ENCODE data around the gene UQCRC2. TPM values are rescaled to one million over a fixed set of nuclear protein-coding genes. Genes with fewer than 3 reads are reported as not detected.

Gene UQCRC2
- total and polyA plus RNA-seq, 8 donors = 49.5 to 107 (median 93.7) TPM

GRCh38 chr16:21952040-21952792 is 945 bp upstream of the UQCRC2 start:
- intact Hi-C loops (cut with DNase I) = no loop called here
- TF ChIP-seq CTCF (IDR thresholded peaks at IDR 0.05) = no peak
- Histone ChIP-seq H3K27ac (peak overlapping the region; percentile 81 to 98 (median 94)), H3K27me3 (no peaks in the 10 kb centered on the region), H3K9me3 (no peaks in the 10 kb centered on the region), H3K4me3 (peak overlapping the region; percentile 71 to 84 (median 82)), H3K36me3 (no peaks in the 10 kb centered on the region), H3K4me1 (peaks cover 6 to 28% (median 8%) of the 10 kb centered on the region in 3 donors)
- no peak for FAIRE-seq
- peak; percentile 49 to 71 (median 60) for ATAC-seq
- peak; percentile 52 to 81 (median 68) for DNase-seq
- 2% methylated on average over 24 of the region's 24 CpGs for WGBS, 2 donors

- Histone ChIP-seq H3K4me3 (peak overlapping the region; percentile 71 to 84 (median 82)), H3K36me3 (peaks cover 0 to 11% (median 8%) of the 10 kb centered on the region in 3 donors), H3K27ac (peak overlapping the region; percentile 81 to 98 (median 94)), H3K27me3 (no peaks in the 10 kb centered on the region), H3K9me3 (no peaks in the 10 kb centered on the region), H3K4me1 (peaks cover 6 to 28% (median 8%) of the 10 kb centered on the region in 3 donors)
- TF ChIP-seq CTCF (IDR thresholded peaks at IDR 0.05) = no peak
- ATAC-seq (peak; percentile 14 to 37 (median 36)), FAIRE-seq (no peak), DNase-seq (no peak)
- intact Hi-C loops (cut with DNase I) = no loop called here
- 1% methylated on average over 15 of the region's 15 CpGs for WGBS, 2 donors
Measured at GRCh38 chr16:21953541-21953902, 361 bp downstream of the UQCRC2 start.

- WGBS, 2 donors = 47 to 60% methylated on average over 1 of the region's 1 CpG
- Histone ChIP-seq H3K27me3 (no peaks in the 10 kb centered on the region), H3K4me1 (peaks cover 0 to 14% (median 6%) of the 10 kb centered on the region in 3 donors), H3K4me3 (no peak overlapping the region), H3K9me3 (no peaks in the 10 kb centered on the region), H3K36me3 (peaks cover 9 to 51% (median 32%) of the 10 kb centered on the region in 3 donors), H3K27ac (no peak overlapping the region)
- intact Hi-C loops (cut with DNase I) = no loop called here
- ATAC-seq (no peak), DNase-seq (no peak), FAIRE-seq (no peak)
- TF ChIP-seq CTCF (IDR thresholded peaks at IDR 0.05) = no peak
Measured at GRCh38 chr16:21957714-21958346, 4.7 kb downstream of the UQCRC2 start.

GRCh38 chr16:21959050-21959449 is 5.9 kb downstream of the UQCRC2 start:
- Histone ChIP-seq H3K27me3 (no peaks in the 10 kb centered on the region), H3K4me1 (peaks cover 0 to 13% (median 6%) of the 10 kb centered on the region in 3 donors), H3K4me3 (no peak overlapping the region), H3K9me3 (no peaks in the 10 kb centered on the region), H3K27ac (no peak overlapping the region), H3K36me3 (peaks cover 9 to 62% (median 41%) of the 10 kb centered on the region in 3 donors)
- intact Hi-C loops (cut with DNase I) = no loop called here
- DNase-seq (no peak), ATAC-seq (no peak), FAIRE-seq (no peak)
- no peak for TF ChIP-seq CTCF (IDR thresholded peaks at IDR 0.05)
- 77 to 86% methylated on average over 3 of the region's 3 CpGs for WGBS, 2 donors

GRCh38 chr16:21962475-21962874 is 9.3 kb downstream of the UQCRC2 start:
- intact Hi-C loops (cut with DNase I) = no loop called here
- H3K4me1 ChIP-seq = no peaks in the 10 kb centered on the region
- 84 to 88% methylated on average over 5 of the region's 5 CpGs for WGBS, 2 donors
- ATAC-seq (no peak), FAIRE-seq (no peak), DNase-seq (no peak)
- H3K4me3 ChIP-seq = no peak overlapping the region
- no peak for TF ChIP-seq CTCF (IDR thresholded peaks at IDR 0.05)
- H3K36me3 ChIP-seq = peaks cover 9 to 92% (median 66%) of the 10 kb centered on the region in 3 donors
- H3K27me3 ChIP-seq = no peaks in the 10 kb centered on the region
- no peaks in the 10 kb centered on the region for H3K9me3 ChIP-seq
- H3K27ac ChIP-seq = no peak overlapping the region
